Neural cell (in vitro differentiated cells): Measurements from ENCODE around the gene SH3BP5L. TPM values are rescaled to one million over a fixed set of nuclear protein-coding genes. Genes with fewer than 3 reads are reported as not detected.

Experiments used
- H2AFZ ChIP-seq: fragments of 200-600, 300-800 bp; sonication (generic), shearing (Covaris generic); 2 replicates; pipeline ENCODE4 v1.6.0; 2014; ENCODE audit warnings: low read depth, mild to moderate bottlenecking, antibody characterized with exemption, low read length, moderate library complexity
- H3F3A ChIP-seq: fragments of 200-600 bp; shearing (Covaris generic); 2 replicates; pipeline ENCODE4 v1.6.1; 2016; ENCODE audit warnings: mild to moderate bottlenecking, moderate library complexity, mixed read lengths, antibody characterized with exemption, low read length; ENCODE audit not compliant: insufficient read depth, poor library complexity, severe bottlenecking
- H3K27ac ChIP-seq: fragments of 200-600, 300-800 bp; sonication (generic), shearing (Covaris generic); 2 replicates; pipeline ENCODE4 v1.5.1; 2014; ENCODE audit warnings: mild to moderate bottlenecking, low read length, moderate library complexity
- H3K27me3 ChIP-seq: fragments of 300-800, 200-600 bp; sonication (generic), shearing (Covaris generic); 2 replicates; pipeline ENCODE4 v1.6.0; 2014; ENCODE audit warnings: mild to moderate bottlenecking, low read depth, low read length, moderate library complexity; ENCODE audit not compliant: insufficient read depth
- H3K36me3 ChIP-seq: fragments of 300-800, 200-600 bp; sonication (generic), shearing (Covaris generic); 2 replicates; pipeline ENCODE4 v1.5.1; 2014; ENCODE audit warnings: mild to moderate bottlenecking, antibody characterized with exemption, low read length, moderate library complexity; ENCODE audit not compliant: insufficient read depth
- H3K4me2 ChIP-seq: fragments of 300-800, 200-600 bp; sonication (generic), shearing (Covaris generic); 2 replicates; pipeline ENCODE4 v1.6.0; 2014; ENCODE audit warnings: mild to moderate bottlenecking, low read length
- H3K4me3 ChIP-seq: fragments of 300-800, 200-600 bp; sonication (generic), shearing (Covaris generic); 2 replicates; pipeline ENCODE4 v1.5.1; 2014; ENCODE audit warnings: mild to moderate bottlenecking, low read length, moderate library complexity
- H3K79me2 ChIP-seq: fragments of 200-600 bp; shearing (Covaris generic); replicated peaks from 2 replicates; pipeline ENCODE4 v1.6.0; 2014; ENCODE audit warnings: mild to moderate bottlenecking, low read length, moderate library complexity; ENCODE audit not compliant: insufficient read depth
- H3K9ac ChIP-seq: fragments of 300-800, 200-600 bp; sonication (generic), shearing (Covaris generic); 2 replicates; pipeline ENCODE4 v1.6.1; 2016; ENCODE audit warnings: mild to moderate bottlenecking, low read length, mixed read lengths
- H3K9me2 ChIP-seq: fragments of 200-600 bp; shearing (Covaris generic); 2 replicates; pipeline ENCODE4 v1.6.1; 2016; ENCODE audit warnings: mild to moderate bottlenecking, low read length, mixed read lengths; ENCODE audit not compliant: insufficient read depth
- H3K9me3 ChIP-seq: fragments of 200-600, 300-800 bp; sonication (generic), shearing (Covaris generic); 2 replicates; pipeline ENCODE4 v1.6.1; 2016; ENCODE audit warnings: mild to moderate bottlenecking, mixed run types, low read length, moderate library complexity, mixed read lengths
- H4K20me1 ChIP-seq: fragments of 200-600 bp; shearing (Covaris generic); 2 replicates; pipeline ENCODE4 v1.6.1; 2016; ENCODE audit warnings: mild to moderate bottlenecking, mixed run types; ENCODE audit not compliant: insufficient read depth
- EP300 ChIP-seq: fragments of 450-650 bp; conservative IDR thresholded peaks from 2 replicates; pipeline ENCODE4 v1.6.1; 2014; ENCODE audit warnings: antibody characterized with exemption, mild to moderate bottlenecking, moderate library complexity; ENCODE audit not compliant: poor library complexity, severe bottlenecking
- EZH2 ChIP-seq: fragments of 200-600, 300-800 bp; shearing (Covaris generic), sonication (generic); IDR thresholded peaks from 2 replicates; pipeline ENCODE4 v1.6.1; 2014; ENCODE audit warnings: antibody characterized with exemption, low read length, borderline replicate concordance, mild to moderate bottlenecking; ENCODE audit not compliant: insufficient read depth, poor library complexity, severe bottlenecking
- MXI1 ChIP-seq: fragments of 450-650 bp; conservative IDR thresholded peaks from 2 replicates; pipeline ENCODE4 v1.6.1; 2014; ENCODE audit warnings: antibody characterized with exemption, mild to moderate bottlenecking; ENCODE audit not compliant: poor library complexity, severe bottlenecking
- POLR2AphosphoS5 ChIP-seq: IDR thresholded peaks from 2 replicates; pipeline ENCODE4 v1.6.1; 2012
- RAD21 ChIP-seq: fragments of 450-650 bp; conservative IDR thresholded peaks from 2 replicates; pipeline ENCODE4 v1.6.1; 2014; ENCODE audit warnings: antibody characterized with exemption, mild to moderate bottlenecking, moderate library complexity
- REST ChIP-seq: IDR thresholded peaks from 2 replicates; pipeline ENCODE4 v1.6.1; 2012; ENCODE audit warnings: borderline replicate concordance
- SMC3 ChIP-seq: fragments of 450-650 bp; conservative IDR thresholded peaks from 2 replicates; pipeline ENCODE4 v1.6.1; 2014; ENCODE audit warnings: antibody characterized with exemption, mild to moderate bottlenecking, moderate library complexity; ENCODE audit not compliant: poor library complexity
- TAF1 ChIP-seq: IDR thresholded peaks from 2 replicates; pipeline ENCODE4 v1.6.1; 2012; ENCODE audit warnings: low read depth
- polyA minus RNA-seq: library from RNA; depleted of rRNA, polyadenylated mRNA; stranded (reverse); fragments of >200 nt; gene quantifications from 2 replicates; pipeline ENCODE4 v1.2.3, GENCODE V29; 2014
- polyA plus RNA-seq: library from polyadenylated mRNA; depleted of rRNA; stranded (reverse); fragments of >200 nt; gene quantifications from 2 replicates; pipeline ENCODE4 v1.2.3, GENCODE V29; 2014
- TF ChIP-seq, protein P1 (sequence below): fragments of 450-650 bp; IDR thresholded peaks from 2 replicates; pipeline ENCODE4 v1.5.1; 2014; ENCODE audit warnings: antibody characterized with exemption, mild to moderate bottlenecking, moderate library complexity; ENCODE audit not compliant: poor library complexity, severe bottlenecking

Gene SH3BP5L
- 38.6 and 46.1 TPM in 2 replicates for polyA plus RNA-seq
- 43.9 and 49.9 TPM in 2 replicates for polyA minus RNA-seq

DNA sequence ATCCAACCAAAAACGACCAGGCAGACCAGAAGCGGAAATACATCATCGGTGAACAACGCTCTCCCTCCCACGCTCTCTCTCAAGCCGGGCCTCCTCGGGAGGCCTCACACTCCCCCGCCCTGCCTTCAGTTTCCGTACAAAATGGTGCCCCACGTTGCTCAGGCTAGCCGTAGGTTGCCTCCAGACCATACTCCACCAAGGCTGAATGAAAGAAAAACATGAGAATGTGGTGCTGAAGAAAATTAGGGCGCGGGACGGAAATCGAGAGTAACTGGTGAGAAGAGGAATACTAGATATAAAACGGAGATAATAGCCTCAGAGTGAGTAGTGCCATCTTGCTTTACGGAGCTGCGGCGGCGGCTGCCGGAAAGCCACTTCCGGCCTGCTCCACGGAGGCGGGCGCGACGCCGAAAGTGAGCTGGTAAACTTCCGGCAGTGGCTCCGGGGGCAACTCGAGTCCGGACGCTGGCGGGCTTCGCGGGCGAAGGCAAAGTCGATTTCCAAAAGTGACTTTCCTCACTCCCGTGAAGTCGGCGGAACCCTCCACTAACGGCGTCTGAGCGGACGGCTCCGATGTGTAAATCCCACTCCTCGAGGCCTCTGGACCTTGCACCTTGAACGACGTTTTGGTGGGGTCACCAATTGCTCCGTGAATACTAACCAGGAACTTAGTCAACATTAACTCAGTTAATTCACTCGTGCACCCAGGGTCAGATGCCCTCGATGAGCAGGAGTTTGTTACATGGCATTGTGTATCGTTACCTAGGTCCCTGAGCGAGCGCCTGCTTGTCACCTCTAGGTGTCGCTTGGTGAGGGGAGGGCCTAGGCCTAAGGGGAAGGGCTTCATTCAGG lies at the start of gene SH3BP5L:
Gene SH3BP5L (minus strand): TSS at position 7 of the 852 bp plus-strand sequence. CDS start 980 bp downstream, outside the sequence.
- Histone ChIP-seq H3K79me2 (peaks cover 38% of the 10 kb centered on the region), H3K9ac (peak within 1 kb of the TSS; percentile 85), H3K4me3 (peak within 1 kb of the TSS; percentile 82), H3F3A (peaks cover 3% of the 10 kb centered on the region), H3K9me2 (no peaks in the 10 kb centered on the region), H3K27me3 (no peaks in the 10 kb centered on the region), H3K4me2 (peak within 1 kb of the TSS; percentile 92), H3K36me3 (no peaks in the 10 kb centered on the region), H2AFZ (peak within 1 kb of the TSS; percentile 96), H4K20me1 (no peaks in the 10 kb centered on the region), H3K9me3 (no peaks in the 10 kb centered on the region), H3K27ac (peak within 1 kb of the TSS; percentile 83)
- TF ChIP-seq TAF1 (peak; percentile 58), EP300 (peak; percentile 9), POLR2AphosphoS5 (peak; percentile 93), EZH2 (no peak), SMC3 (peak; percentile 81), RAD21 (peak; percentile 63), REST (no peak), MXI1 (peak; percentile 69)
- TF ChIP-seq, protein P1, sequence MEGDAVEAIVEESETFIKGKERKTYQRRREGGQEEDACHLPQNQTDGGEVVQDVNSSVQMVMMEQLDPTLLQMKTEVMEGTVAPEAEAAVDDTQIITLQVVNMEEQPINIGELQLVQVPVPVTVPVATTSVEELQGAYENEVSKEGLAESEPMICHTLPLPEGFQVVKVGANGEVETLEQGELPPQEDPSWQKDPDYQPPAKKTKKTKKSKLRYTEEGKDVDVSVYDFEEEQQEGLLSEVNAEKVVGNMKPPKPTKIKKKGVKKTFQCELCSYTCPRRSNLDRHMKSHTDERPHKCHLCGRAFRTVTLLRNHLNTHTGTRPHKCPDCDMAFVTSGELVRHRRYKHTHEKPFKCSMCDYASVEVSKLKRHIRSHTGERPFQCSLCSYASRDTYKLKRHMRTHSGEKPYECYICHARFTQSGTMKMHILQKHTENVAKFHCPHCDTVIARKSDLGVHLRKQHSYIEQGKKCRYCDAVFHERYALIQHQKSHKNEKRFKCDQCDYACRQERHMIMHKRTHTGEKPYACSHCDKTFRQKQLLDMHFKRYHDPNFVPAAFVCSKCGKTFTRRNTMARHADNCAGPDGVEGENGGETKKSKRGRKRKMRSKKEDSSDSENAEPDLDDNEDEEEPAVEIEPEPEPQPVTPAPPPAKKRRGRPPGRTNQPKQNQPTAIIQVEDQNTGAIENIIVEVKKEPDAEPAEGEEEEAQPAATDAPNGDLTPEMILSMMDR: peak; percentile 92

DNA sequence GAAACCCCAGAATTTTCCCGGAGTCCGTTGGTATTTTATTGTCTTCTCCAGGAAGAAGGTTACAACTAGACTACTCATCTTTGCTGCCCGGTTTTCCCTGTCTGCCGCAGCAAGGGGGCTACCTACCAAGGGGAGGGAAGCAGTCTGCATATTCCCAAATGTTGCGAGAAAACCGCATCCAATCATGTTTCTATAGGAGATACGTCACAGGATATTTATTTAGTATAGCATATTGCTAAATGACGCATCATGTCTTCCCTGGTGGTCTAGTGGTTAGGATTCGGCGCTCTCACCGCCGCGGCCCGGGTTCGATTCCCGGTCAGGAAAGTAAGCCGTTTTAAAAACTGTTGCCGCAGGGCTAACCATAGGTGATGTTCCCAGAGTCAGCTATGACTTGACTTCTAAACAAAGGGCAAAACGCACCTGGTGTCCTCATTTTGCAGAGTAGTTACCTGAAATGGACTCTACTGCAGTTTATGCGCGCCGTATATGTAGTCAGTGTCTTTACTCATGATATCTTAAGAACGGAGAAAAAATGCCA lies 48.3 kb upstream of the SH3BP5L start:
- H3K36me3 ChIP-seq: no peaks in the 10 kb centered on the region
- peak overlapping the region; percentile 44 for H3K4me2 ChIP-seq
- no peaks in the 10 kb centered on the region for H3K9me3 ChIP-seq
- H3F3A ChIP-seq: peaks cover 9% of the 10 kb centered on the region
- no peaks in the 10 kb centered on the region for H3K27me3 ChIP-seq
- H3K27ac ChIP-seq: peak overlapping the region; percentile 95
- H2AFZ ChIP-seq: peak overlapping the region; percentile 2
- TF ChIP-seq, protein P1: no peak
- TF ChIP-seq REST (peak; percentile 99), EP300 (peak; percentile 58), MXI1 (no peak), EZH2 (no peak), SMC3 (no peak), TAF1 (no peak), RAD21 (no peak), POLR2AphosphoS5 (no peak)
- H3K9ac ChIP-seq: peak overlapping the region; percentile 81
- H4K20me1 ChIP-seq: no peaks in the 10 kb centered on the region
- H3K9me2 ChIP-seq: no peaks in the 10 kb centered on the region
- H3K4me3 ChIP-seq: peak overlapping the region; percentile 82
- no peaks in the 10 kb centered on the region for H3K79me2 ChIP-seq
